HEK293 (cell line): ENCODE results near the gene PHC1.
A peak's percentile ranks its signal among the peaks of the same experiment; 100 is the strongest.

Experiments used
- CTCF ChIA-PET: fragments of 350-600 bp; formaldehyde crosslinking; extraction: SDS; loops from one replicate; lab custom pipeline; 2021; ENCODE audit warnings: antibody characterized with exemption; lab: Yijun Ruan, JAX
- POLR2A ChIA-PET: fragments of 300-600 bp; formaldehyde crosslinking; extraction: SDS; loops from one replicate; lab custom pipeline; 2020; ENCODE audit warnings: antibody characterized with exemption, inconsistent platforms; lab: Yijun Ruan, JAX
- H3K27ac ChIP-seq: fragments of 200-500 bp; sonication (Bioruptor generic); 2 replicates; pipeline ENCODE4 v1.5.1; 2014; ENCODE audit warnings: low read depth, low read length, control low read depth, inconsistent platforms; ENCODE audit errors: extremely low read depth
- H3K36me3 ChIP-seq, 2 experiments: fragments of 200-500 bp in 1 of 2; sonication (Bioruptor generic) in 1 of 2; 1 replicate in 1 of 2; 2 replicates in 1 of 2; pipeline ENCODE4 v1.5.1; 2014 to 2017; ENCODE audit warnings: inconsistent platforms in 2 of 2, low read length in 2 of 2; ENCODE audit not compliant: control insufficient read depth in 2 of 2, insufficient read depth in 1 of 2
- H3K4me1 ChIP-seq: fragments of 200-500 bp; sonication (Bioruptor generic); 2 replicates; pipeline ENCODE4 v1.5.1; 2014; ENCODE audit warnings: mild to moderate bottlenecking, low read length, inconsistent platforms; ENCODE audit not compliant: control insufficient read depth, insufficient read depth
- H3K4me3 ChIP-seq: 2 replicates; pipeline ENCODE4 v1.5.1; 2011; ENCODE audit warnings: low read depth, mild to moderate bottlenecking, control low read depth, low read length, moderate library complexity
- H3K9me3 ChIP-seq: fragments of 200-500 bp; sonication (Bioruptor generic); 2 replicates; pipeline ENCODE4 v1.5.1; 2014; ENCODE audit warnings: low read depth, low read length, inconsistent platforms; ENCODE audit not compliant: control insufficient read depth, insufficient read depth
- BCL11A ChIP-seq: fragments of 450-650 bp; formaldehyde crosslinking; IDR thresholded peaks from 2 replicates; pipeline ENCODE4 v1.5.1; 2016; ENCODE audit warnings: low read depth, missing biosample characterization, missing genetic modification characterization
- CTCF ChIP-seq: fragments of 450-650 bp; formaldehyde crosslinking; IDR thresholded peaks from 2 replicates; pipeline ENCODE4 v1.5.1; 2016; ENCODE audit warnings: missing biosample characterization, missing genetic modification characterization
- KLF1 ChIP-seq: fragments of 450-650 bp; formaldehyde crosslinking; IDR thresholded peaks from 2 replicates; pipeline ENCODE4 v1.5.1; 2016; ENCODE audit warnings: missing biosample characterization, missing genetic modification characterization
- KLF7 ChIP-seq: fragments of 450-650 bp; formaldehyde crosslinking; IDR thresholded peaks from 2 replicates; pipeline ENCODE4 v1.5.1; 2016; ENCODE audit warnings: missing biosample characterization, missing genetic modification characterization, borderline replicate concordance
- OVOL3 ChIP-seq: fragments of 450-650 bp; formaldehyde crosslinking; IDR thresholded peaks from 2 replicates; pipeline ENCODE4 v1.5.1; 2016; ENCODE audit warnings: missing biosample characterization, missing genetic modification characterization
- PRDM1 ChIP-seq: fragments of 450-650 bp; formaldehyde crosslinking; IDR thresholded peaks from 2 replicates; pipeline ENCODE4; 2016; ENCODE audit warnings: missing biosample characterization, missing genetic modification characterization
- REST ChIP-seq: fragments of 450-650 bp; formaldehyde crosslinking; IDR thresholded peaks from 2 replicates; pipeline ENCODE4 v1.5.1; 2016; ENCODE audit warnings: missing biosample characterization, missing genetic modification characterization
- SCRT1 ChIP-seq: fragments of 450-650 bp; formaldehyde crosslinking; IDR thresholded peaks from 2 replicates; pipeline ENCODE4 v1.5.1; 2016; ENCODE audit warnings: missing biosample characterization, missing genetic modification characterization, borderline replicate concordance
- SETDB1 ChIP-seq: IDR thresholded peaks from one replicate; pipeline ENCODE4 v1.6.1; 2017; ENCODE audit warnings: mild to moderate bottlenecking, low read length, moderate library complexity, mixed read lengths; ENCODE audit not compliant: insufficient read length
- SP3 ChIP-seq: fragments of 450-650 bp; formaldehyde crosslinking; IDR thresholded peaks from 2 replicates; pipeline ENCODE4 v1.5.1; 2016; ENCODE audit warnings: missing biosample characterization, missing genetic modification characterization
- ZBTB17 ChIP-seq: fragments of 450-650 bp; formaldehyde crosslinking; IDR thresholded peaks from 2 replicates; pipeline ENCODE4 v1.5.1; 2016; ENCODE audit warnings: missing biosample characterization, missing genetic modification characterization
- ZFP69B ChIP-seq: fragments of 450-650 bp; formaldehyde crosslinking; IDR thresholded peaks from 2 replicates; pipeline ENCODE4 v1.5.1; 2016; ENCODE audit warnings: missing biosample characterization, missing genetic modification characterization
- ZNF121 ChIP-seq: fragments of 450-650 bp; formaldehyde crosslinking; IDR thresholded peaks from 2 replicates; pipeline ENCODE4 v1.5.1; 2016; ENCODE audit warnings: missing biosample characterization, missing genetic modification characterization
- ZNF2 ChIP-seq: fragments of 450-650 bp; formaldehyde crosslinking; IDR thresholded peaks from 2 replicates; pipeline ENCODE4 v1.5.1; 2016; ENCODE audit warnings: missing biosample characterization, missing genetic modification characterization
- ZNF335 ChIP-seq: fragments of 450-650 bp; formaldehyde crosslinking; conservative IDR thresholded peaks from 2 replicates; pipeline ENCODE4 v1.5.1; 2016; ENCODE audit warnings: missing biosample characterization, missing genetic modification characterization
- ZNF366 ChIP-seq: fragments of 450-650 bp; formaldehyde crosslinking; conservative IDR thresholded peaks from 2 replicates; pipeline ENCODE4 v1.5.1; 2016; ENCODE audit warnings: missing biosample characterization, missing genetic modification characterization
- ZNF404 ChIP-seq: fragments of 450-650 bp; formaldehyde crosslinking; IDR thresholded peaks from 2 replicates; pipeline ENCODE4 v1.5.1; 2017; ENCODE audit warnings: missing biosample characterization, missing genetic modification characterization
- ZNF473 ChIP-seq: fragments of 450-650 bp; formaldehyde crosslinking; IDR thresholded peaks from 2 replicates; pipeline ENCODE4 v1.5.1; 2017; ENCODE audit warnings: missing biosample characterization, missing genetic modification characterization
- ZNF548 ChIP-seq: fragments of 450-650 bp; formaldehyde crosslinking; IDR thresholded peaks from 2 replicates; pipeline ENCODE4 v1.5.1; 2016; ENCODE audit warnings: missing biosample characterization, missing genetic modification characterization
- ZNF561 ChIP-seq: fragments of 450-650 bp; IDR thresholded peaks from 2 replicates; pipeline ENCODE4 v1.5.1; 2018; ENCODE audit warnings: missing biosample characterization, missing genetic modification characterization, borderline replicate concordance
- ZNF610 ChIP-seq: fragments of 450-650 bp; formaldehyde crosslinking; IDR thresholded peaks from 2 replicates; pipeline ENCODE4 v1.5.1; 2016; ENCODE audit warnings: missing biosample characterization, missing genetic modification characterization, borderline replicate concordance
- ZNF658 ChIP-seq: fragments of 450-650 bp; formaldehyde crosslinking; IDR thresholded peaks from 2 replicates; pipeline ENCODE4; 2016; ENCODE audit warnings: missing biosample characterization, missing genetic modification characterization
- ZNF792 ChIP-seq: fragments of 450-650 bp; formaldehyde crosslinking; IDR thresholded peaks from 2 replicates; pipeline ENCODE4 v1.5.1; 2016; ENCODE audit warnings: missing biosample characterization, missing genetic modification characterization
- ZNF837 ChIP-seq: fragments of 450-650 bp; formaldehyde crosslinking; IDR thresholded peaks from 2 replicates; pipeline ENCODE4 v1.5.1; 2016; ENCODE audit warnings: missing biosample characterization, missing genetic modification characterization
- ZSCAN16 ChIP-seq: fragments of 450-650 bp; formaldehyde crosslinking; IDR thresholded peaks from 2 replicates; pipeline ENCODE4 v1.5.1; 2016; ENCODE audit warnings: missing biosample characterization, missing genetic modification characterization
- ZXDB ChIP-seq: fragments of 450-650 bp; formaldehyde crosslinking; IDR thresholded peaks from 2 replicates; pipeline ENCODE4 v1.5.1; 2016; ENCODE audit warnings: missing biosample characterization, missing genetic modification characterization

The PHC1 gene

GRCh38 chr12:8886502-8887284 is 27.6 kb upstream of the PHC1 start:
- POLR2A ChIA-PET = no interaction called here
- H3K9me3 ChIP-seq = no peaks in the 10 kb centered on the region
- no peak for TF ChIP-seq ZNF610
- TF ChIP-seq ZNF121 (tag by site-specific recombination) = 0 out of 2 replicates have a peak, but pooled peaks have one; percentile 11
- TF ChIP-seq, all 188 proteins: peak for 1
- H3K27ac ChIP-seq = no peak overlapping the region
- no peaks in the 10 kb centered on the region for H3K4me1 ChIP-seq
- H3K36me3 ChIP-seq = no peaks in the 10 kb centered on the region
- CTCF ChIA-PET = interaction anchor here (0.6 to 1.1 kb wide), 3 partner anchors 196 to 214 kb away, joined by 3 to 4 read pairs (median 4); no protein-coding TSS in a partner anchor
- H3K4me3 ChIP-seq = no peak overlapping the region

GRCh38 chr12:8887285-8887715 is 27.0 kb upstream of the PHC1 start:
- H3K9me3 ChIP-seq = no peaks in the 10 kb centered on the region
- CTCF ChIA-PET = interaction anchor here (0.6 to 1.1 kb wide), 3 partner anchors 196 to 327 kb away, joined by 3 to 4 read pairs (median 4); no protein-coding TSS in a partner anchor
- no peak overlapping the region for H3K4me3 ChIP-seq
- POLR2A ChIA-PET = no interaction called here
- no peaks in the 10 kb centered on the region for H3K4me1 ChIP-seq
- H3K27ac ChIP-seq = no peak overlapping the region
- TF ChIP-seq SETDB1 (peak; percentile 84), ZNF548 (tag by site-specific recombination) (no peak)
- no peaks in the 10 kb centered on the region for H3K36me3 ChIP-seq

- Histone ChIP-seq H3K4me1 (no peaks in the 10 kb centered on the region), H3K4me3 (peak overlapping the region; percentile 39), H3K36me3 (no peaks in the 10 kb centered on the region), H3K27ac (no peak overlapping the region), H3K9me3 (no peaks in the 10 kb centered on the region)
- POLR2A ChIA-PET = interaction anchor here (0.6 to 2.0 kb wide), 2 partner anchors 59 to 196 kb away, joined by 5 to 6 read pairs; partner anchors contain the start of gene M6PR
- CTCF ChIA-PET = interaction anchor here (0.5 to 3.4 kb wide), 54 partner anchors 8 to 824 kb away, joined by 3 to 32 read pairs (median 4); partner anchors contain the start of gene PHC1
- peak; percentile 66; the same call in 1 of the 2 replicates for TF ChIP-seq ZNF2 (tag by site-specific recombination)
- TF ChIP-seq ZBTB17 (tag by site-specific recombination) = peak; percentile 77
- TF ChIP-seq ZFP69B (tag by site-specific recombination) = no peak
- TF ChIP-seq ZNF335 (tag by site-specific recombination) = peak; percentile 60
- no peak for TF ChIP-seq ZNF658 (tag by site-specific recombination)
- TF ChIP-seq KLF1 (tag by site-specific recombination) = no peak
- TF ChIP-seq OVOL3 = no peak
- TF ChIP-seq ZNF837 (tag by site-specific recombination) = no peak
- TF ChIP-seq ZNF561 (tag by site-specific recombination) = 0 out of 2 replicates have a peak, but pooled peaks have one; percentile 15
- TF ChIP-seq CTCF = peak; percentile 52; the same call in 1 of the 2 replicates
- no peak for TF ChIP-seq ZNF473
- no peak for TF ChIP-seq ZNF366
- no peak for TF ChIP-seq REST (tag by site-specific recombination)
- TF ChIP-seq SCRT1 (tag by site-specific recombination) = no peak
- no peak for TF ChIP-seq ZXDB (tag by site-specific recombination)
- no peak for TF ChIP-seq ZNF792
- peak; percentile 98 for TF ChIP-seq PRDM1 (tag by site-specific recombination)
- no peak for TF ChIP-seq ZSCAN16
- no peak for TF ChIP-seq ZNF404
- no peak for TF ChIP-seq KLF7 (tag by site-specific recombination)
- no peak for TF ChIP-seq SP3 (tag by site-specific recombination)
- no peak for TF ChIP-seq BCL11A
Measured at GRCh38 chr12:8890313-8891085, 23.8 kb upstream of the PHC1 start.
